Gastroesophageal sphincter (tissue), 4 donors: ENCODE measurements around the gene PPCDC. TPM values are rescaled to one million over a fixed set of nuclear protein-coding genes. Genes with fewer than 3 reads are reported as not detected.

Source experiments
- ATAC-seq: fragments of 150-250 bp; one replicate; pipeline ENCODE4 v1.9.1; 2016; ENCODE audit warnings: mild to moderate bottlenecking, moderate library complexity
- H3K27ac ChIP-seq, 4 donors: fragments of 200-600 bp; sonication (generic) in 3 of 4; 1 replicate in 3 of 4; 2 replicates in 1 of 4; pipeline ENCODE4 v1.5.1; 2016 to 2019
- H3K27me3 ChIP-seq: fragments of 200-600 bp; sonication (generic); one replicate; pipeline ENCODE4 v1.5.1; 2019
- H3K36me3 ChIP-seq, 2 donors: fragments of 200-600 bp; sonication (generic); one replicate each; pipeline ENCODE4 v1.5.1; 2019; ENCODE audit warnings: control low read depth in 1 of 2
- H3K4me1 ChIP-seq, 3 donors: fragments of 200-600 bp; sonication (generic); 1 replicate in 2 of 3; 2 replicates in 1 of 3; pipeline ENCODE4 v1.5.1; 2016 to 2019; ENCODE audit warnings: control low read depth in 2 of 3
- H3K4me3 ChIP-seq, 2 donors: fragments of 200-600 bp; sonication (generic); one replicate each; pipeline ENCODE4 v1.5.1; 2019; ENCODE audit warnings: mild to moderate bottlenecking in 1 of 2, moderate library complexity in 1 of 2
- H3K9me3 ChIP-seq, 3 donors: fragments of 200-600 bp; sonication (generic); one replicate each; pipeline ENCODE4 v1.5.1; 2017 to 2019; ENCODE audit warnings: control low read depth in 2 of 3
- EP300 ChIP-seq: sonication (generic); formaldehyde crosslinking; IDR thresholded peaks from one replicate; pipeline ENCODE4 v1.6.1; 2017; ENCODE audit warnings: antibody characterized with exemption, mild to moderate bottlenecking
- POLR2A ChIP-seq, 2 donors: fragments of 450-650 bp; IDR thresholded peaks; one replicate each; pipeline ENCODE4 v1.6.1; 2017; ENCODE audit warnings: antibody characterized with exemption in 2 of 2, mild to moderate bottlenecking in 2 of 2, moderate library complexity in 1 of 2
- POLR2AphosphoS5 ChIP-seq: sonication (generic); formaldehyde crosslinking; IDR thresholded peaks from one replicate; pipeline ENCODE4 v1.6.1; 2017; ENCODE audit warnings: antibody characterized with exemption
- WGBS, 2 donors: methylation state at CpG; one replicate each; pipeline ENCODE4 v1.1.5; 2018; ENCODE audit warnings: low coverage in 1 of 2; 5-methylcytosine and 5-hydroxymethylcytosine counted together
- total RNA-seq, 4 donors: library from RNA; depleted of rRNA; stranded (reverse); fragments of >200 nt; gene quantifications; one replicate each; pipeline ENCODE4 v1.1.0, GENCODE V29; 2016
- TF ChIP-seq, protein P1 (sequence below), 4 experiments: fragments of 200-600 bp in 2 of 4; fragments of 450-650 bp in 2 of 4; sonication (generic) in 1 of 4; IDR thresholded peaks; one replicate each; pipeline ENCODE4 v1.5.1; 2017 to 2019; ENCODE audit warnings: antibody characterized with exemption in 4 of 4, mild to moderate bottlenecking in 2 of 4, moderate library complexity in 2 of 4

The PPCDC gene
- total RNA-seq, 4 donors from 2014 or later: 7.8 to 14.2 (median 12.9) TPM

- ATAC-seq: no peak
- Histone ChIP-seq H3K27me3 (no peaks in the 10 kb centered on the region), H3K27ac (peak overlapping the region in 1 of 4 donors; percentile 73), H3K9me3 (no peaks in the 10 kb centered on the region), H3K36me3 (no peaks in the 10 kb centered on the region), H3K4me1 (peaks cover 0 to 70% (median 35%) of the 10 kb centered on the region in 3 donors), H3K4me3 (no peak overlapping the region)
- TF ChIP-seq EP300: no peak
- TF ChIP-seq POLR2A (IDR thresholded peaks at IDR 0.05): no peak
- WGBS, 2 donors: no CpG with 5 or more reads among the region's 10 CpGs
Observed at GRCh38 chr15:75048394-75048793, 25.0 kb downstream of the PPCDC start.

DNA sequence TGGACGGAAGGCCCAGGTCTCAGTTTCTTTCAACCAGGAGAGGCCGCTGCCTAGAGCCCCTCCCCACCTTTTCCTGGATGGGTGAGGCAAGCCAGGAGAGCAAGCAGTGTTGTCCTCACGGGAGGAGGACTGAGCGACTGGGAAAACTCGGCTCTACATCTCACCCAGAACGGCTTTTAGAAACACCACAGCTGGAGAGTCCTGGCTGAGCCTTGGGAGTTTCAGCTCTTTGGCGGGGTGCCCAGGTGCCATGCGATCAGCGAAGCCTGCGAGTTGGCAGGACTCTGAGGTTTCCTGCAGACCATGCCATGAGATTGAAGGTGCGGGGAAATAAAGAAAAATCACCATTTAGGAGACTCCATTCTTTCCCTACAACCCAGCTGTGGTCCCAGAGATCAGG is 26.0 kb downstream of the PPCDC start:
- H3K4me1 ChIP-seq: peaks cover 0 to 60% (median 30%) of the 10 kb centered on the region in 3 donors
- H3K27ac ChIP-seq: peak overlapping the region in 3 of 4 donors; percentile 47 to 73 (median 48)
- TF ChIP-seq, protein P1, sequence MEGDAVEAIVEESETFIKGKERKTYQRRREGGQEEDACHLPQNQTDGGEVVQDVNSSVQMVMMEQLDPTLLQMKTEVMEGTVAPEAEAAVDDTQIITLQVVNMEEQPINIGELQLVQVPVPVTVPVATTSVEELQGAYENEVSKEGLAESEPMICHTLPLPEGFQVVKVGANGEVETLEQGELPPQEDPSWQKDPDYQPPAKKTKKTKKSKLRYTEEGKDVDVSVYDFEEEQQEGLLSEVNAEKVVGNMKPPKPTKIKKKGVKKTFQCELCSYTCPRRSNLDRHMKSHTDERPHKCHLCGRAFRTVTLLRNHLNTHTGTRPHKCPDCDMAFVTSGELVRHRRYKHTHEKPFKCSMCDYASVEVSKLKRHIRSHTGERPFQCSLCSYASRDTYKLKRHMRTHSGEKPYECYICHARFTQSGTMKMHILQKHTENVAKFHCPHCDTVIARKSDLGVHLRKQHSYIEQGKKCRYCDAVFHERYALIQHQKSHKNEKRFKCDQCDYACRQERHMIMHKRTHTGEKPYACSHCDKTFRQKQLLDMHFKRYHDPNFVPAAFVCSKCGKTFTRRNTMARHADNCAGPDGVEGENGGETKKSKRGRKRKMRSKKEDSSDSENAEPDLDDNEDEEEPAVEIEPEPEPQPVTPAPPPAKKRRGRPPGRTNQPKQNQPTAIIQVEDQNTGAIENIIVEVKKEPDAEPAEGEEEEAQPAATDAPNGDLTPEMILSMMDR (IDR thresholded peaks at IDR 0.05): no peak
- TF ChIP-seq EP300 (no peak), POLR2AphosphoS5 (peak; percentile 29), POLR2A (IDR thresholded peaks at IDR 0.05) (no peak)
- ATAC-seq: peak; percentile 43
- no peak overlapping the region for H3K4me3 ChIP-seq
- H3K9me3 ChIP-seq: no peaks in the 10 kb centered on the region
- H3K36me3 ChIP-seq: no peaks in the 10 kb centered on the region
- 17% methylated on average over 1 of the region's 11 CpGs; no CpG with 5 or more reads in 1 of the 2 donors for WGBS, 2 donors
- H3K27me3 ChIP-seq: no peaks in the 10 kb centered on the region

- ATAC-seq: no peak
- WGBS, 2 donors: 80% methylated on average over 1 of the region's 2 CpGs; no CpG with 5 or more reads in 1 of the 2 donors
Observed at GRCh38 chr15:75050283-75050682, 26.9 kb downstream of the PPCDC start.

DNA sequence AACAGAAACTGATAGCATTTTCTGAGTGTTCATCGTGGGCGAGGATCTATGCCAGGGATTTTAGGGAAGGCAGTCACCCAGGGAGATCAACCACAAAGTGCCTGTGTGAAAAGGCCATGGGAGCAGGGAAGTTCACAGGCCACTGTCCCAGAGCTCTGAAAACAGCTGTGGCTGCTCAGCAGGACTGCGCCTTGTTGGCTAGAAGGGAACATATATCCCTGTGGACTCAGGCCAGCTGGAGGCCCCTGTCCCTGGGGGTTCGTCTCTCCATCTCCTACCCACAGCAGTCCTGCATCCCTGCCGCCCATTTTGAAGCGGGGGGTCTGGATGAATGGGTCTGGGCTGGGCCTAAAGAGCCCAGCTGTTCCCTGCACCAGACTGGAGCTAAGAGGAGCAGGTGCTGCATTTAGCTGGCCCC is 27.8 kb downstream of the PPCDC start:
- H3K27me3 ChIP-seq: no peaks in the 10 kb centered on the region
- TF ChIP-seq POLR2AphosphoS5 (no peak), POLR2A (IDR thresholded peaks at IDR 0.05) (no peak), EP300 (no peak)
- TF ChIP-seq, protein P1 (IDR thresholded peaks at IDR 0.05): no peak
- no peaks in the 10 kb centered on the region for H3K36me3 ChIP-seq
- 71% methylated on average over 2 of the region's 6 CpGs; no CpG with 5 or more reads in 1 of the 2 donors for WGBS, 2 donors
- no peak overlapping the region for H3K27ac ChIP-seq
- peaks cover 0 to 42% (median 28%) of the 10 kb centered on the region in 3 donors for H3K4me1 ChIP-seq
- no peak for ATAC-seq
- H3K4me3 ChIP-seq: no peak overlapping the region
- H3K9me3 ChIP-seq: no peaks in the 10 kb centered on the region

More at GRCh38 chr15:75050283-75050682, 26.9 kb downstream of the PPCDC start:
- TF ChIP-seq, protein P1 (IDR thresholded peaks at IDR 0.05): no peak
- no peak for TF ChIP-seq EP300
- TF ChIP-seq POLR2A (IDR thresholded peaks at IDR 0.05): no peak
- no peak for TF ChIP-seq POLR2AphosphoS5
- Histone ChIP-seq H3K27ac (no peak overlapping the region), H3K4me3 (no peak overlapping the region), H3K36me3 (no peaks in the 10 kb centered on the region), H3K27me3 (no peaks in the 10 kb centered on the region), H3K9me3 (no peaks in the 10 kb centered on the region), H3K4me1 (peaks cover 0 to 52% (median 28%) of the 10 kb centered on the region in 3 donors)

GRCh38 chr15:75051711-75052110 is 28.3 kb downstream of the PPCDC start:
- no peaks in the 10 kb centered on the region for H3K9me3 ChIP-seq
- no peaks in the 10 kb centered on the region for H3K36me3 ChIP-seq
- TF ChIP-seq, protein P1 (IDR thresholded peaks at IDR 0.05): no peak
- no peak for TF ChIP-seq POLR2AphosphoS5
- no peak for TF ChIP-seq POLR2A (IDR thresholded peaks at IDR 0.05)
- TF ChIP-seq EP300: no peak
- no peak for ATAC-seq
- no peak overlapping the region for H3K27ac ChIP-seq
- WGBS, 2 donors: 83 to 100% methylated on average over 3 to 4 of the region's 4 CpGs
- peaks cover 0 to 37% (median 25%) of the 10 kb centered on the region in 3 donors for H3K4me1 ChIP-seq
- no peaks in the 10 kb centered on the region for H3K27me3 ChIP-seq
- H3K4me3 ChIP-seq: no peak overlapping the region
